H1 (cell line): ENCODE measurements around the gene TGFBRAP1. TPM values are rescaled to one million over a fixed set of nuclear protein-coding genes. Genes with fewer than 3 reads are reported as not detected.

Experiments used
- CTCF ChIA-PET: fragments of 300-600 bp; sonication (Branson Sonifier 250); formaldehyde crosslinking; loops from one replicate; lab custom pipeline; 2021; ENCODE audit not compliant: partially characterized antibody; lab: Charles Lee
- POLR2A ChIA-PET: fragments of 300-600 bp; sonication (Branson Sonifier 250); formaldehyde crosslinking; loops from one replicate; lab custom pipeline; 2021; ENCODE audit warnings: inconsistent platforms; ENCODE audit not compliant: partially characterized antibody; lab: Charles Lee
- DNase-seq, 2 experiments: peaks; one replicate each; pipeline versions ENCODE4 v3.0.0 to v3.0.0-alpha.2; 2010 to 2022; ENCODE audit warnings: low spot score in 2 of 2, low read depth in 1 of 2, mixed read lengths in 1 of 2
- FAIRE-seq: peaks from 2 replicates; lab custom pipeline; 2011; peaks lifted over from hg19 to GRCh38; lab: Jason Lieb, UNC
- H2AFZ ChIP-seq: 2 replicates; pipeline ENCODE4 v1.8.1; 2012; ENCODE audit warnings: low read length, inconsistent platforms
- H2AK5ac ChIP-seq: 2 replicates; pipeline ENCODE4 v1.6.1; 2013; ENCODE audit warnings: low read depth, low read length
- H2BK120ac ChIP-seq: replicated peaks from 2 replicates; pipeline ENCODE3; 2013; ENCODE audit warnings: low read depth, low read length, inconsistent platforms
- H2BK12ac ChIP-seq: 2 replicates; pipeline ENCODE4 v1.6.1; 2013; ENCODE audit warnings: low read depth, low read length
- H2BK15ac ChIP-seq: 2 replicates; pipeline ENCODE4 v1.6.1; 2013; ENCODE audit warnings: low read length
- H2BK20ac ChIP-seq: 2 replicates; pipeline ENCODE4 v1.6.1; 2013; ENCODE audit warnings: low read length
- H2BK5ac ChIP-seq: 2 replicates; pipeline ENCODE4 v1.6.1; 2013; ENCODE audit warnings: low read depth, low read length
- H3K14ac ChIP-seq: 2 replicates; pipeline ENCODE4 v1.6.1; 2013; ENCODE audit warnings: inconsistent platforms; ENCODE audit not compliant: insufficient read length
- H3K18ac ChIP-seq: 2 replicates; pipeline ENCODE4 v1.6.1; 2013; ENCODE audit warnings: low read length; ENCODE audit errors: extremely low read depth
- H3K23ac ChIP-seq: 2 replicates; pipeline ENCODE4 v1.6.1; 2013; ENCODE audit warnings: inconsistent platforms; ENCODE audit not compliant: insufficient read length
- H3K23me2 ChIP-seq: 2 replicates; pipeline ENCODE4 v1.6.1; 2013; ENCODE audit warnings: low read depth, low read length
- H3K27ac ChIP-seq: 2 replicates; pipeline ENCODE4 v1.6.1; 2011; ENCODE audit warnings: low read depth, low read length, inconsistent platforms
- H3K27me3 ChIP-seq, 4 experiments: replicated peaks in 1 of 4; 1 replicate in 1 of 4; 2 replicates in 3 of 4; pipeline versions ENCODE4 v1.6.1 to v1.8.1; 2011 to 2013; ENCODE audit warnings: low read length in 3 of 4, mild to moderate bottlenecking in 3 of 4, inconsistent platforms in 2 of 4, mixed read lengths in 2 of 4, moderate library complexity in 1 of 4; ENCODE audit not compliant: control insufficient read depth in 3 of 4, insufficient read depth in 3 of 4; ENCODE audit errors: extremely low read depth in 1 of 4
- H3K36me3 ChIP-seq, 4 experiments: 2 replicates each; pipeline versions ENCODE4 v1.6.1 to v1.8.1; 2011 to 2013; ENCODE audit warnings: mild to moderate bottlenecking in 4 of 4, low read length in 3 of 4, moderate library complexity in 2 of 4, control low read depth in 1 of 4, inconsistent platforms in 1 of 4; ENCODE audit not compliant: insufficient read depth in 4 of 4, control insufficient read depth in 2 of 4
- H3K4ac ChIP-seq: replicated peaks from 2 replicates; pipeline ENCODE3; 2013; ENCODE audit warnings: low read length, low read depth, mixed read lengths, inconsistent platforms; ENCODE audit not compliant: insufficient read length
- H3K4me1 ChIP-seq, 4 experiments: replicated peaks in 1 of 4; 1 replicate in 1 of 4; 2 replicates in 3 of 4; pipeline versions ENCODE4 v1.6.1 to v1.8.1; 2011 to 2013; ENCODE audit warnings: low read length in 3 of 4, inconsistent platforms in 2 of 4, mixed read lengths in 1 of 4; ENCODE audit not compliant: insufficient read depth in 4 of 4, control insufficient read depth in 3 of 4
- H3K4me2 ChIP-seq, 2 experiments: 2 replicates each; pipeline versions ENCODE4 v1.6.1 to v1.8.1; 2011 to 2013; ENCODE audit warnings: low read depth in 2 of 2, low read length in 2 of 2, control low read depth in 1 of 2, inconsistent platforms in 1 of 2, mild to moderate bottlenecking in 1 of 2; ENCODE audit not compliant: insufficient read depth in 1 of 2
- H3K4me3 ChIP-seq, 4 experiments: fragments of 200-600, 300-600 bp in 1 of 4; sonication (generic), shearing (Covaris generic), sonication (Bioruptor Twin) in 1 of 4; 2 replicates each; pipeline versions ENCODE4 v1.5.1 to v1.8.1; 2011 to 2016; ENCODE audit warnings: low read length in 4 of 4, low read depth in 3 of 4, control low read depth in 2 of 4, inconsistent platforms in 2 of 4, mild to moderate bottlenecking in 2 of 4, mixed read lengths in 1 of 4, moderate library complexity in 1 of 4; ENCODE audit not compliant: insufficient read depth in 2 of 4; ENCODE audit errors: extremely low read depth in 1 of 4
- H3K56ac ChIP-seq: replicated peaks from 2 replicates; pipeline ENCODE3; 2013; ENCODE audit warnings: low read depth, mild to moderate bottlenecking, mixed read lengths, low read length, inconsistent platforms; ENCODE audit not compliant: insufficient read length
- H3K79me1 ChIP-seq: 2 replicates; pipeline ENCODE4 v1.6.1; 2013; ENCODE audit warnings: low read depth, low read length, control low read depth
- H3K79me2 ChIP-seq, 2 experiments: 2 replicates each; pipeline versions ENCODE4 v1.6.1 to v1.8.1; 2012 to 2013; ENCODE audit warnings: low read length in 2 of 2, mild to moderate bottlenecking in 2 of 2, inconsistent platforms in 1 of 2; ENCODE audit not compliant: insufficient read depth in 2 of 2, control insufficient read depth in 1 of 2
- H3K9ac ChIP-seq, 4 experiments: replicated peaks in 1 of 4; 1 replicate in 1 of 4; 2 replicates in 3 of 4; pipeline versions ENCODE4 v1.6.1 to v1.8.1; 2011 to 2013; ENCODE audit warnings: low read depth in 3 of 4, low read length in 3 of 4, control low read depth in 2 of 4, mild to moderate bottlenecking in 2 of 4, moderate library complexity in 2 of 4, inconsistent platforms in 1 of 4; ENCODE audit errors: extremely low read depth in 1 of 4
- H3K9me3 ChIP-seq, 2 experiments: 2 replicates each; pipeline versions ENCODE4 v1.6.1 to v1.8.1; 2012 to 2013; ENCODE audit warnings: mild to moderate bottlenecking in 2 of 2, moderate library complexity in 2 of 2, control low read depth in 1 of 2, inconsistent platforms in 1 of 2, low read depth in 1 of 2, low read length in 1 of 2, mixed read lengths in 1 of 2; ENCODE audit not compliant: insufficient read depth in 2 of 2
- H4K20me1 ChIP-seq, 2 experiments: replicated peaks in 1 of 2; 2 replicates each; pipeline versions ENCODE3 to v1.8.1; 2011 to 2013; ENCODE audit warnings: inconsistent platforms in 2 of 2, low read length in 2 of 2, mild to moderate bottlenecking in 1 of 2; ENCODE audit not compliant: insufficient read depth in 2 of 2, control insufficient read depth in 1 of 2
- H4K5ac ChIP-seq: 2 replicates; pipeline ENCODE4 v1.6.1; 2013; ENCODE audit warnings: low read length, low read depth, mixed read lengths, inconsistent platforms; ENCODE audit not compliant: insufficient read length
- H4K8ac ChIP-seq: 2 replicates; pipeline ENCODE4 v1.8.0; 2013; ENCODE audit warnings: mild to moderate bottlenecking, moderate library complexity, low read length, inconsistent platforms; ENCODE audit not compliant: insufficient read depth; ENCODE audit errors: extremely low read depth
- H4K91ac ChIP-seq: replicated peaks from 2 replicates; pipeline ENCODE3; 2013; ENCODE audit warnings: low read length, mixed read lengths, inconsistent platforms; ENCODE audit not compliant: insufficient read length
- NANOG ChIP-seq: IDR thresholded peaks from 2 replicates; pipeline ENCODE4 v1.6.1; 2011; ENCODE audit warnings: low read length, low read depth, mild to moderate bottlenecking, inconsistent platforms; ENCODE audit not compliant: insufficient read depth, poor library complexity, severe bottlenecking
- WGBS, 2 experiments: shearing (Covaris generic) in 1 of 2; methylation state at CpG; one replicate each; pipeline versions ENCODE4 v1.1.6 to v1.1.7; 2013 to 2015; ENCODE audit warnings: low lambda C conversion rate in 2 of 2, mixed read lengths in 2 of 2, inconsistent platforms in 1 of 2, low coverage in 1 of 2, missing lambda C conversion rate in 1 of 2; ENCODE audit not compliant: insufficient replicate concordance in 2 of 2, insufficient coverage in 1 of 2, insufficient read length in 1 of 2; ENCODE audit errors: extremely low coverage in 1 of 2, missing lambda C conversion rate in 1 of 2; 5-methylcytosine and 5-hydroxymethylcytosine counted together
- polyA plus RNA-seq, 7 experiments: library from polyadenylated mRNA; depleted of rRNA in 3 of 7; stranded (reverse) in 5 of 7; unstranded in 2 of 7; fragments of >200 nt in 5 of 7; fragments of 200-250 nt in 2 of 7; gene quantifications; 1 replicate in 5 of 7; 2 replicates in 1 of 7; 4 replicates in 1 of 7; pipeline versions ENCODE4 v1.2.1 to v1.2.3, GENCODE V29; 2011 to 2013; ENCODE audit warnings: missing spikeins in 2 of 7, mixed read lengths in 2 of 7
- total RNA-seq: library from RNA; stranded (reverse); fragmentation: NEBNext Ultra II Directional; extraction: Animal tissue kit (Norgen Biotek cat#: 25700); gene quantifications from 2 replicates; pipeline ENCODE4 v1.2.1, GENCODE V29; 2021

Gene TGFBRAP1
- total and polyA plus RNA-seq, 2 of the 8 experiments (the other 6 are each of a cell fraction or from before 2014, with no cell fraction given) = 11.2 to 20.2 TPM

DNA sequence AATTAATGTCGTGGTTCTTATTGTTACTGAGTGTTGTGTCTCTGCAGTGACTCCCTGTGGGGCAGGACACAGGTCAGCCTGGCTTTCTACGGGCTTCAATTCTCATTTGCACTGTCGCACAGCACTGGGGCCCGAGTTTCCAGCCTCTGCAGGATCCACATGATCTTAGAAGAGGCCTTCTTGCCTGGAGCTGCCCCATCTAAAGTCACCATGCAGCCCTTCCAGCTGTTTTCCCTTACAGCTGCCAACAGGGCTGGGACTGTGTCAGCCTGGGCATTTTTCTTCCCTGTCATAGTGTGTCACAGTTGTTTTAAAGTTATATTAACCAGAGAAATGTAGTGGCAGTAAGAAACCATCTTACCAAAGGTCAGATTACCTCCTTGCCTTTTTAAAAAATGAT is 42.3 kb upstream of the TGFBRAP1 start:
- Histone ChIP-seq H2BK120ac (no peak overlapping the region), H4K5ac (no peak overlapping the region), H3K36me3 (peaks cover 0 to 18% (median 5%) of the 10 kb centered on the region in 4 experiments; a peak in 6 of 8 replicates), H3K4ac (no peak overlapping the region), H3K23ac (no peak overlapping the region), H2AK5ac (no peak overlapping the region), H3K56ac (no peak overlapping the region), H3K9me3 (no peaks in the 10 kb centered on the region), H3K14ac (no peak overlapping the region), H4K8ac (no peak overlapping the region; the same call in 1 of the 2 replicates), H3K4me3 (no peak overlapping the region), H3K4me1 (no peaks in the 10 kb centered on the region), H3K79me1 (no peaks in the 10 kb centered on the region), H3K9ac (no peak overlapping the region), H2BK15ac (no peak overlapping the region), H3K27me3 (no peaks in the 10 kb centered on the region), H2BK12ac (no peak overlapping the region), H2AFZ (no peak overlapping the region), H3K23me2 (no peaks in the 10 kb centered on the region), H3K27ac (no peak overlapping the region), H2BK20ac (no peak overlapping the region), H3K4me2 (no peak overlapping the region), H3K79me2 (no peaks in the 10 kb centered on the region), H2BK5ac (no peak overlapping the region), H4K20me1 (no peaks in the 10 kb centered on the region), H3K18ac (no peak overlapping the region), H4K91ac (no peak overlapping the region)
- no peak for TF ChIP-seq NANOG
- DNase-seq (no peak), FAIRE-seq (no peak)
- CTCF ChIA-PET = interaction anchor here (6.6 kb wide), 1 partner anchor 148 kb away, joined by 67 read pairs; no protein-coding TSS in a partner anchor
- POLR2A ChIA-PET = no interaction called here
- WGBS, 2 experiments = 91% methylated on average over 4 of the region's 4 CpGs; no CpG with 5 or more reads in 1 of the 2 experiments
